KMS-11 (cell line): ENCODE data around the gene IGFBP4.

ENCODE experiments used
- H2AFZ ChIP-seq: fragments of 200-600 bp; sonication (generic); 2 replicates; pipeline ENCODE4 v1.6.1; 2016; ENCODE audit warnings: antibody characterized with exemption, mixed run types, low read depth
- H3K27ac ChIP-seq: fragments of 200-600 bp; sonication (generic); 2 replicates; pipeline ENCODE4 v1.6.1; 2016; ENCODE audit warnings: mild to moderate bottlenecking, mixed run types
- H3K27me3 ChIP-seq: fragments of 200-600 bp; sonication (generic); 2 replicates; pipeline ENCODE4 v1.6.1; 2017; ENCODE audit warnings: mild to moderate bottlenecking, low read depth, mixed run types, moderate library complexity; ENCODE audit not compliant: insufficient read depth
- H3K36me3 ChIP-seq: fragments of 200-600 bp; sonication (generic); 2 replicates; pipeline ENCODE4 v1.6.1; 2017; ENCODE audit warnings: mild to moderate bottlenecking, mixed run types; ENCODE audit not compliant: insufficient read depth
- H3K4me1 ChIP-seq: fragments of 200-600 bp; sonication (generic); 2 replicates; pipeline ENCODE4 v1.6.1; 2016; ENCODE audit warnings: mild to moderate bottlenecking, low read depth, mixed run types; ENCODE audit not compliant: poor library complexity, severe bottlenecking
- H3K4me2 ChIP-seq: fragments of 200-600 bp; sonication (generic); 2 replicates; pipeline ENCODE4 v1.7.0; 2016; ENCODE audit warnings: mild to moderate bottlenecking, mixed run types
- H3K4me3 ChIP-seq: fragments of 200-600 bp; sonication (generic); IDR thresholded peaks from 2 replicates; pipeline ENCODE4 v1.6.1; 2017; ENCODE audit warnings: low read depth, low read length, mixed read lengths; ENCODE audit not compliant: insufficient read depth
- H3K79me2 ChIP-seq: fragments of 200-600 bp; sonication (generic); 2 replicates; pipeline ENCODE4 v1.6.1; 2016; ENCODE audit warnings: low read depth, mixed run types; ENCODE audit not compliant: insufficient read depth
- H3K9ac ChIP-seq: fragments of 200-600 bp; sonication (generic); 2 replicates; pipeline ENCODE4 v1.6.1; 2016; ENCODE audit warnings: mild to moderate bottlenecking, mixed run types
- H4K20me1 ChIP-seq: fragments of 200-600 bp; sonication (generic); 2 replicates; pipeline ENCODE4 v1.6.1; 2016; ENCODE audit warnings: mild to moderate bottlenecking, mixed run types; ENCODE audit not compliant: insufficient read depth
- CTCF ChIP-seq: fragments of 200-600 bp; sonication (generic); conservative IDR thresholded peaks from 2 replicates; pipeline ENCODE4 v1.6.1; 2017; ENCODE audit warnings: low read depth, mild to moderate bottlenecking, antibody characterized with exemption, low read length, moderate library complexity, mixed read lengths

The IGFBP4 gene

GRCh38 chr17:40415390-40415789, 27.9 kb upstream of the IGFBP4 start:
- Histone ChIP-seq H3K9ac (no peak overlapping the region), H2AFZ (no peak overlapping the region), H3K4me1 (peaks cover 32% of the 10 kb centered on the region), H4K20me1 (0 out of 2 replicates have a peak, but pooled peaks cover 3% of the 10 kb centered on the region), H3K79me2 (peaks cover 27% of the 10 kb centered on the region), H3K4me3 (no peak overlapping the region), H3K27ac (no peak overlapping the region), H3K27me3 (no peaks in the 10 kb centered on the region), H3K4me2 (peak overlapping the region; percentile 75; the same call in 1 of the 2 replicates), H3K36me3 (peaks cover 26% of the 10 kb centered on the region)
- TF ChIP-seq CTCF, result peak; percentile 76

GRCh38 chr17:40416671-40417070, 26.6 kb upstream of the IGFBP4 start:
- H3K27me3 ChIP-seq, result no peaks in the 10 kb centered on the region
- H3K4me2 ChIP-seq, result peak overlapping the region; percentile 75
- H3K4me3 ChIP-seq, result no peak overlapping the region
- H3K36me3 ChIP-seq, result peaks cover 17% of the 10 kb centered on the region
- peaks cover 27% of the 10 kb centered on the region for H3K79me2 ChIP-seq
- no peak for TF ChIP-seq CTCF
- peaks cover 27% of the 10 kb centered on the region for H3K4me1 ChIP-seq
- peak overlapping the region; percentile 63; the same call in 1 of the 2 replicates for H3K9ac ChIP-seq
- no peak overlapping the region; the same call in 1 of the 2 replicates for H3K27ac ChIP-seq
- 0 out of 2 replicates have a peak, but pooled peaks cover 1% of the 10 kb centered on the region for H4K20me1 ChIP-seq
- no peak overlapping the region for H2AFZ ChIP-seq

GRCh38 chr17:40417258-40417608, 26.0 kb upstream of the IGFBP4 start:
- peak overlapping the region; percentile 75 for H3K4me2 ChIP-seq
- peaks cover 17% of the 10 kb centered on the region for H3K36me3 ChIP-seq
- peak overlapping the region; percentile 42; the same call in 1 of the 2 replicates for H3K27ac ChIP-seq
- peak overlapping the region; percentile 63; the same call in 1 of the 2 replicates for H3K9ac ChIP-seq
- peaks cover 27% of the 10 kb centered on the region for H3K79me2 ChIP-seq
- peaks cover 26% of the 10 kb centered on the region for H3K4me1 ChIP-seq
- H2AFZ ChIP-seq, result peak overlapping the region; percentile 61; the same call in 1 of the 2 replicates
- no peaks in the 10 kb centered on the region for H3K27me3 ChIP-seq
- peak overlapping the region; percentile 70 for H3K4me3 ChIP-seq
- TF ChIP-seq CTCF, result no peak
- H4K20me1 ChIP-seq, result no peaks in the 10 kb centered on the region

GRCh38 chr17:40417609-40418427, 25.4 kb upstream of the IGFBP4 start, which contains the start of gene TOP2A:
TOP2A (minus strand) TSS chr17:40417896; CDS start chr17:40417791, 105 bp downstream.
- Histone ChIP-seq H4K20me1 (no peaks in the 10 kb centered on the region), H3K4me3 (peak within 1 kb of the TSS; percentile 70), H3K9ac (peak within 1 kb of the TSS; percentile 63; the same call in 1 of the 2 replicates), H3K27ac (peak within 1 kb of the TSS; percentile 43; the same call in 1 of the 2 replicates), H3K36me3 (peaks cover 14% of the 10 kb centered on the region), H3K27me3 (no peaks in the 10 kb centered on the region), H3K4me1 (peaks cover 26% of the 10 kb centered on the region), H2AFZ (peak within 1 kb of the TSS; percentile 92), H3K79me2 (peaks cover 27% of the 10 kb centered on the region), H3K4me2 (peak within 1 kb of the TSS; percentile 87)
- no peak; the same call in 1 of the 2 replicates for TF ChIP-seq CTCF
